ENCODE data around the gene BAMBI. TPM values are rescaled to one million over a fixed set of nuclear protein-coding genes. Genes with fewer than 3 reads are reported as not detected.

Gene BAMBI
- polyA plus RNA-seq, 1 donor (not counting 4 experiments of a cell fraction or from before 2014, with no cell fraction given): 2.9 TPM

DNA sequence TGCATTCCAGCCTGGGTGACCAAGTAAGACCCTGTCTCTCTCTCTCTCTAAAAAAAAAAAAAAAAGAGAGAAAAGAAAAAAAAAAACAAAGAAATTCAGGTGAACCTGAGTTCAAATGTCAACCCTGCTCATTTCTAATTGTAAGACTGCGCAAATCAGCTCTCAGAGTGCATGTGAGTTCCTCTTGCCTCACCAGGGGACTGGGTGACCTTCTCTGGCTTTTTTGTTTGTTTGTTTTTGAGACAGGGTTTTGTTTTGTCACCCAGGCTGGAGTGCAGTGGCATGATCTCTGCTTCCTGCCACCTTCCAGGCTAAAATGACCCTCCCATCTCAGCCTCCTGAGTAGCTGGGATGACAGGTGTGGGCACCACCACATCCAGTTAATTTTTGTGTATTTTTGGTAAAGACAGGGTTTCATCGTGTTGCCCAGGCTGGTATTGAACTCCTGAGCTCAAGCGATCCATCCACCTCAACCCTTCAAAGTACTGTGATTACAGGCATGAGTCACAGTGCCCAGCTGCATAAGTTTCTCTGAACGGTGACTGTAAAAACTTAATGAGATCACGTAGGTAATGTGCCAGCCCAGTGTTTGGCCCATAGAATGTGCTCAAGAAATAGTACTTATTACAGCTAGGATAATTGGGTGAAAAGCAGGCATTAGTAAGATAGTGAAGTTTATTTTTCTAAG is 45.3 kb upstream of the BAMBI start:
- H3K79me2 ChIP-seq (ENCODE audit: control insufficient read depth, insufficient read depth, low read length): no peaks in the 10 kb centered on the region
- H3K9me1 ChIP-seq (ENCODE audit: control insufficient read depth, extremely low read depth, insufficient read depth, low read length): no peaks in the 10 kb centered on the region
- dilution Hi-C loops (cut with MboI; ENCODE audit: extremely low pct_ligation_motif_present, low sequenced_read_pairs): no loop called here
- peaks cover 6% of the 10 kb centered on the region for H3K4me1 ChIP-seq (ENCODE audit: control insufficient read depth, extremely low read depth, insufficient read depth, low read length)
- no peak overlapping the region for H3K4me2 ChIP-seq (ENCODE audit: control insufficient read depth, extremely low read depth, insufficient read depth, low read depth, low read length)
- H3K4me3 ChIP-seq (ENCODE audit: control insufficient read depth in 2 of 3, extremely low read depth in 1 of 3, insufficient read depth in 2 of 3, low read depth in 1 of 3, low read length in 3 of 3): no peak overlapping the region
- no peaks in the 10 kb centered on the region for H3K36me3 ChIP-seq (ENCODE audit: control insufficient read depth in 2 of 2, extremely low read depth in 1 of 2, insufficient read depth in 2 of 2, low read length in 2 of 2)
- no peak overlapping the region for H3K27ac ChIP-seq (ENCODE audit: control insufficient read depth, insufficient read depth, low read length)
- no peak for DNase-seq (ENCODE audit: low read depth, low spot score)
- no peaks in the 10 kb centered on the region for H3K27me3 ChIP-seq (ENCODE audit: control insufficient read depth, extremely low read depth, insufficient read depth, low read length)
- H3K9ac ChIP-seq (ENCODE audit: control insufficient read depth, extremely low read depth, insufficient read depth, low read length): no peak overlapping the region
- H4K20me1 ChIP-seq (ENCODE audit: control insufficient read depth, extremely low read depth, insufficient read depth, low read length): no peaks in the 10 kb centered on the region
- TF ChIP-seq, protein P1, sequence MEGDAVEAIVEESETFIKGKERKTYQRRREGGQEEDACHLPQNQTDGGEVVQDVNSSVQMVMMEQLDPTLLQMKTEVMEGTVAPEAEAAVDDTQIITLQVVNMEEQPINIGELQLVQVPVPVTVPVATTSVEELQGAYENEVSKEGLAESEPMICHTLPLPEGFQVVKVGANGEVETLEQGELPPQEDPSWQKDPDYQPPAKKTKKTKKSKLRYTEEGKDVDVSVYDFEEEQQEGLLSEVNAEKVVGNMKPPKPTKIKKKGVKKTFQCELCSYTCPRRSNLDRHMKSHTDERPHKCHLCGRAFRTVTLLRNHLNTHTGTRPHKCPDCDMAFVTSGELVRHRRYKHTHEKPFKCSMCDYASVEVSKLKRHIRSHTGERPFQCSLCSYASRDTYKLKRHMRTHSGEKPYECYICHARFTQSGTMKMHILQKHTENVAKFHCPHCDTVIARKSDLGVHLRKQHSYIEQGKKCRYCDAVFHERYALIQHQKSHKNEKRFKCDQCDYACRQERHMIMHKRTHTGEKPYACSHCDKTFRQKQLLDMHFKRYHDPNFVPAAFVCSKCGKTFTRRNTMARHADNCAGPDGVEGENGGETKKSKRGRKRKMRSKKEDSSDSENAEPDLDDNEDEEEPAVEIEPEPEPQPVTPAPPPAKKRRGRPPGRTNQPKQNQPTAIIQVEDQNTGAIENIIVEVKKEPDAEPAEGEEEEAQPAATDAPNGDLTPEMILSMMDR (optimal IDR thresholded peaks at IDR 0.05 in 1 of 3, IDR thresholded peaks at IDR 0.05 in 1 of 3, conservative IDR thresholded peaks at IDR 0.05 in 1 of 3; ENCODE audit: extremely low read depth in 1 of 3, insufficient read depth in 2 of 3, low read length in 3 of 3): no peak
- no peak for TF ChIP-seq EZH2 (IDR thresholded peaks at IDR 0.05; ENCODE audit: low read length)
- H2AFZ ChIP-seq (ENCODE audit: control insufficient read depth, low read length): no peak overlapping the region
- no peak for FAIRE-seq
- H3K9me3 ChIP-seq (ENCODE audit: control insufficient read depth, low read depth, low read length): no peaks in the 10 kb centered on the region

DNA sequence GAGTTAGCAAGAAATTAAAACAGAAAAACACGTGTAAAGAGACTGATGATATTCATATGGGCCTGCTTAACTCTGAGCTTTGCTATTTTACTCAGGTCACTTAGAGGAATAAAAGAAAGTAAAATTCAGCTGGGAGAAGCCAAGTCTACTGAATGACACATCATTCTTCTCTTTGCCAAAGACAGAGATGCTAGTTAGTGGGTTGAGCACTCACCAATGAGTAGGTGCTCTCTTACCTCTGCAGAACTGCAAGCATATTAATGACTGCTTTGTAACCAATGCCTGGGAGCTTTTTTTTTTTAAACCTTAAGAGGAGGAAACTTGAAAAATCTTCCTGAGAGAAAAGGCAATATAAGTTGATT is 44.8 kb upstream of the BAMBI start:
- H3K79me2 ChIP-seq (ENCODE audit: control insufficient read depth, insufficient read depth, low read length): no peaks in the 10 kb centered on the region
- TF ChIP-seq, protein P1 (optimal IDR thresholded peaks at IDR 0.05 in 1 of 3, IDR thresholded peaks at IDR 0.05 in 1 of 3, conservative IDR thresholded peaks at IDR 0.05 in 1 of 3; ENCODE audit: extremely low read depth in 1 of 3, insufficient read depth in 2 of 3, low read length in 3 of 3): no peak
- no peak for TF ChIP-seq EZH2 (IDR thresholded peaks at IDR 0.05; ENCODE audit: low read length)
- no peaks in the 10 kb centered on the region for H3K9me3 ChIP-seq (ENCODE audit: control insufficient read depth, low read depth, low read length)
- H3K27ac ChIP-seq (ENCODE audit: control insufficient read depth, insufficient read depth, low read length): no peak overlapping the region
- H3K4me3 ChIP-seq (ENCODE audit: control insufficient read depth in 2 of 3, extremely low read depth in 1 of 3, insufficient read depth in 2 of 3, low read depth in 1 of 3, low read length in 3 of 3): no peak overlapping the region
- no peaks in the 10 kb centered on the region for H3K9me1 ChIP-seq (ENCODE audit: control insufficient read depth, extremely low read depth, insufficient read depth, low read length)
- no peak overlapping the region for H3K4me2 ChIP-seq (ENCODE audit: control insufficient read depth, extremely low read depth, insufficient read depth, low read depth, low read length)
- DNase-seq (ENCODE audit: low read depth, low spot score): no peak
- no peaks in the 10 kb centered on the region for H3K36me3 ChIP-seq (ENCODE audit: control insufficient read depth in 2 of 2, extremely low read depth in 1 of 2, insufficient read depth in 2 of 2, low read length in 2 of 2)
- H2AFZ ChIP-seq (ENCODE audit: control insufficient read depth, low read length): no peak overlapping the region
- dilution Hi-C loops (cut with MboI; ENCODE audit: extremely low pct_ligation_motif_present, low sequenced_read_pairs): no loop called here
- H3K4me1 ChIP-seq (ENCODE audit: control insufficient read depth, extremely low read depth, insufficient read depth, low read length): peaks cover 6% of the 10 kb centered on the region
- no peak for FAIRE-seq
- H3K9ac ChIP-seq (ENCODE audit: control insufficient read depth, extremely low read depth, insufficient read depth, low read length): no peak overlapping the region
- no peaks in the 10 kb centered on the region for H4K20me1 ChIP-seq (ENCODE audit: control insufficient read depth, extremely low read depth, insufficient read depth, low read length)
- H3K27me3 ChIP-seq (ENCODE audit: control insufficient read depth, extremely low read depth, insufficient read depth, low read length): no peaks in the 10 kb centered on the region

Measured in keratinocyte (primary cell).